ENCODE measurements around the gene ARMC9.

ARMC9 gene, protein sequence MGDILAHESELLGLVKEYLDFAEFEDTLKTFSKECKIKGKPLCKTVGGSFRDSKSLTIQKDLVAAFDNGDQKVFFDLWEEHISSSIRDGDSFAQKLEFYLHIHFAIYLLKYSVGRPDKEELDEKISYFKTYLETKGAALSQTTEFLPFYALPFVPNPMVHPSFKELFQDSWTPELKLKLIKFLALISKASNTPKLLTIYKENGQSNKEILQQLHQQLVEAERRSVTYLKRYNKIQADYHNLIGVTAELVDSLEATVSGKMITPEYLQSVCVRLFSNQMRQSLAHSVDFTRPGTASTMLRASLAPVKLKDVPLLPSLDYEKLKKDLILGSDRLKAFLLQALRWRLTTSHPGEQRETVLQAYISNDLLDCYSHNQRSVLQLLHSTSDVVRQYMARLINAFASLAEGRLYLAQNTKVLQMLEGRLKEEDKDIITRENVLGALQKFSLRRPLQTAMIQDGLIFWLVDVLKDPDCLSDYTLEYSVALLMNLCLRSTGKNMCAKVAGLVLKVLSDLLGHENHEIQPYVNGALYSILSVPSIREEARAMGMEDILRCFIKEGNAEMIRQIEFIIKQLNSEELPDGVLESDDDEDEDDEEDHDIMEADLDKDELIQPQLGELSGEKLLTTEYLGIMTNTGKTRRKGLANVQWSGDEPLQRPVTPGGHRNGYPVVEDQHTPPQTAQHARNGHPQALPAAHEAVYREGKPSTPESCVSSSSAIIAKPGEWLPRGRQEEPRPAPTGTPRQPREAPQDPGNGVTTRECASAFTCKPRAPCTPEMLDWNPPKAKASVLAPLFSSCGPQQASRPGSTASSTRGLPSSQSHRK

GRCh38 chr2:231198291-231199173 lies at the start of gene ARMC9:
TSS of gene ARMC9 (plus strand) at chr2:231198631. CDS start at chr2:231206239, 7,608 bp downstream.
- peak; percentile 100 for ATAC-seq (ENCODE audit: low read depth)
- H3K4me1 Mint-ChIP-seq = peaks cover 2% of the 10 kb centered on the region
- peak within 1 kb of the TSS; percentile 89 for H3K4me3 Mint-ChIP-seq
- H3K27me3 Mint-ChIP-seq = peaks cover 2% of the 10 kb centered on the region
- peak; percentile 50 to 73 for DNase-seq (ENCODE audit: low spot score in 2 of 2)
- peak within 1 kb of the TSS; percentile 76 for H3K27ac Mint-ChIP-seq
- no peaks in the 10 kb centered on the region for H3K9me3 Mint-ChIP-seq
- no peaks in the 10 kb centered on the region for H3K36me3 Mint-ChIP-seq

GRCh38 chr2:231152800-231153557 lies 45.5 kb upstream of the ARMC9 start:
- no peaks in the 10 kb centered on the region for H3K9me3 Mint-ChIP-seq
- no peaks in the 10 kb centered on the region for H3K4me1 Mint-ChIP-seq
- no peak for DNase-seq (ENCODE audit: low spot score in 2 of 2)
- ATAC-seq (ENCODE audit: low read depth) = no peak
- no peaks in the 10 kb centered on the region for H3K27me3 Mint-ChIP-seq
- H3K36me3 Mint-ChIP-seq = peaks cover 19% of the 10 kb centered on the region
- no peak overlapping the region for H3K4me3 Mint-ChIP-seq
- H3K27ac Mint-ChIP-seq = no peak overlapping the region

DNA sequence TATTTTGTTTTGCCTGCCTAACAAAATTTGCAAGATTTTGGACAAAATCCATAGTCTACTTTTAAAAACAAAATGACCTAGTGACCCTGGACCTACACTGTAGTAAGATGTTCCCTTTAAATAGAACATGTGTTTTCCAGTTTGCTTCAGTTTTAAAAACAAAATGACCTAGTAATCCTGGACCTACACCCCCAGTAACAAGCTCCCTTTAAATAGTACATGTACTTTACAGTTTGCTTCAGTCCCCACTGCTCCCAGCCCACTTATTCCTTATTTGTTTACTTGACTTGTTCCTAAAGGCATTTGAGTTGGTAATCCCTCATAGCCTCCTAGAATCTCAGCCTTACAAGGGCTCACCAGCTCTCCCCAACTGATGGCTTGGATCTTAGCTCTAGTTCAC lies 39.1 kb upstream of the ARMC9 start:
- no peak for ATAC-seq (ENCODE audit: low read depth)
- no peaks in the 10 kb centered on the region for H3K9me3 Mint-ChIP-seq
- no peak overlapping the region for H3K4me3 Mint-ChIP-seq
- no peak for DNase-seq (ENCODE audit: low spot score in 2 of 2)
- H3K36me3 Mint-ChIP-seq = peaks cover 20% of the 10 kb centered on the region
- no peak overlapping the region for H3K27ac Mint-ChIP-seq
- H3K27me3 Mint-ChIP-seq = no peaks in the 10 kb centered on the region
- H3K4me1 Mint-ChIP-seq = peaks cover 3% of the 10 kb centered on the region

- H3K4me1 Mint-ChIP-seq = peaks cover 3% of the 10 kb centered on the region
- no peak for ATAC-seq (ENCODE audit: low read depth)
- no peak for DNase-seq (ENCODE audit: low spot score in 2 of 2)
- peaks cover 24% of the 10 kb centered on the region for H3K36me3 Mint-ChIP-seq
- no peaks in the 10 kb centered on the region for H3K9me3 Mint-ChIP-seq
- H3K27me3 Mint-ChIP-seq = no peaks in the 10 kb centered on the region
- no peak overlapping the region for H3K4me3 Mint-ChIP-seq
- H3K27ac Mint-ChIP-seq = no peak overlapping the region
These were observed 37.7 kb upstream of the ARMC9 start for GRCh38 chr2:231160701-231161100.

DNA sequence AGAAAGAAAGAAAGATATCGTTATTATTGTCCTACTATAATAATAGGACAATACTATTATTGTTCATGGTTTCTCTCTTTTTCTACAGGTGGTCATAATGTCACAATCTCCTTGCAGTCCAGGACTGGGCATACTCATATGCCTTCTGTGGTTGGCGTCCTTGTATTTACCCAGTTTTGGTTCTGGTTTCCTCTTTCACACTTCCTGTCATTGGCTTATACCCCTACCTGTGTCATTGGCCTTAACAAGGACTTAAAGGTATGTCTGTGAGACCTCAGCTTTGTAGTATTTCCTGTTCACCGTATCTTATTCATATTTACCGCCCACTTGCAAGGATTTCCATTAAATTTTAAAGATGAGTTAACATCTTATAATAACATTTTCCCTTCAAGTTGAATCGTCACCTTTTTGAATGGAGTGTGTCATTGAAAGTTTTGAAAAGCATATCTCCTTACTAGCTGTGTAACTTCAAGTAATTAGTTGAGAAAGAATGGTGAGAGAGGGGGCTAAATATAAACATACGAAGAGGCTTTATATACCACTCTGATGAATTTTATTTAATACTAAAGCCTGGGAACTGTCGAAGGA lies 37.1 kb upstream of the ARMC9 start:
- Mint-ChIP-seq H3K4me1 (peaks cover 3% of the 10 kb centered on the region), H3K27ac (peak overlapping the region; percentile 43), H3K9me3 (no peaks in the 10 kb centered on the region), H3K27me3 (no peaks in the 10 kb centered on the region), H3K36me3 (peaks cover 24% of the 10 kb centered on the region), H3K4me3 (no peak overlapping the region)
- no peak for DNase-seq (ENCODE audit: low spot score in 2 of 2)
- ATAC-seq (ENCODE audit: low read depth) = peak; percentile 58

GRCh38 chr2:231161877-231162329 lies 36.5 kb upstream of the ARMC9 start:
- Mint-ChIP-seq H3K4me3 (no peak overlapping the region), H3K4me1 (peaks cover 3% of the 10 kb centered on the region), H3K36me3 (peaks cover 29% of the 10 kb centered on the region), H3K27me3 (no peaks in the 10 kb centered on the region), H3K9me3 (no peaks in the 10 kb centered on the region), H3K27ac (peak overlapping the region; percentile 43)
- DNase-seq (ENCODE audit: low spot score in 2 of 2) (no peak), ATAC-seq (ENCODE audit: low read depth) (no peak)

GRCh38 chr2:231163011-231163410 lies 35.4 kb upstream of the ARMC9 start:
- H3K4me3 Mint-ChIP-seq = no peak overlapping the region
- no peaks in the 10 kb centered on the region for H3K27me3 Mint-ChIP-seq
- peaks cover 39% of the 10 kb centered on the region for H3K36me3 Mint-ChIP-seq
- no peaks in the 10 kb centered on the region for H3K9me3 Mint-ChIP-seq
- H3K27ac Mint-ChIP-seq = no peak overlapping the region
- H3K4me1 Mint-ChIP-seq = peaks cover 6% of the 10 kb centered on the region
- ATAC-seq (ENCODE audit: low read depth) (no peak), DNase-seq (ENCODE audit: low spot score in 2 of 2) (no peak)

GRCh38 chr2:231163414-231164095 lies 34.9 kb upstream of the ARMC9 start:
- ATAC-seq (ENCODE audit: low read depth) = no peak
- peaks cover 43% of the 10 kb centered on the region for H3K36me3 Mint-ChIP-seq
- no peak for DNase-seq (ENCODE audit: low spot score in 2 of 2)
- no peak overlapping the region for H3K4me3 Mint-ChIP-seq
- no peaks in the 10 kb centered on the region for H3K9me3 Mint-ChIP-seq
- no peak overlapping the region for H3K27ac Mint-ChIP-seq
- peaks cover 11% of the 10 kb centered on the region for H3K4me1 Mint-ChIP-seq
- no peaks in the 10 kb centered on the region for H3K27me3 Mint-ChIP-seq

- DNase-seq (ENCODE audit: low spot score in 2 of 2) = no peak
- no peak overlapping the region for H3K4me3 Mint-ChIP-seq
- H3K4me1 Mint-ChIP-seq = peaks cover 8% of the 10 kb centered on the region
- ATAC-seq (ENCODE audit: low read depth) = no peak
- H3K27me3 Mint-ChIP-seq = no peaks in the 10 kb centered on the region
- peak overlapping the region; percentile 74 for H3K27ac Mint-ChIP-seq
- H3K9me3 Mint-ChIP-seq = no peaks in the 10 kb centered on the region
- peaks cover 46% of the 10 kb centered on the region for H3K36me3 Mint-ChIP-seq
These were observed 30.5 kb upstream of the ARMC9 start for GRCh38 chr2:231167745-231168459.

GRCh38 chr2:231168460-231169139 lies 29.8 kb upstream of the ARMC9 start:
- Mint-ChIP-seq H3K27ac (peak overlapping the region; percentile 74), H3K27me3 (no peaks in the 10 kb centered on the region), H3K4me1 (peaks cover 8% of the 10 kb centered on the region), H3K4me3 (no peak overlapping the region), H3K9me3 (no peaks in the 10 kb centered on the region), H3K36me3 (peaks cover 43% of the 10 kb centered on the region)
- ATAC-seq (ENCODE audit: low read depth) (no peak), DNase-seq (ENCODE audit: low spot score in 2 of 2) (no peak)

- H3K27me3 Mint-ChIP-seq = no peaks in the 10 kb centered on the region
- H3K4me3 Mint-ChIP-seq = no peak overlapping the region
- no peak overlapping the region for H3K27ac Mint-ChIP-seq
- peaks cover 43% of the 10 kb centered on the region for H3K36me3 Mint-ChIP-seq
- H3K4me1 Mint-ChIP-seq = peaks cover 8% of the 10 kb centered on the region
- no peak for ATAC-seq (ENCODE audit: low read depth)
- H3K9me3 Mint-ChIP-seq = no peaks in the 10 kb centered on the region
- DNase-seq (ENCODE audit: low spot score in 2 of 2) = no peak
These were observed 28.9 kb upstream of the ARMC9 start for GRCh38 chr2:231169488-231169887.

Data from memory B cell (primary cell).